HG02938 (cell line): ENCODE measurements around the gene ALDH4A1.
A peak's percentile ranks its signal among the peaks of the same experiment; 100 is the strongest.

Experiments used
- ATAC-seq: cut with Tn5 transposase; IDR thresholded peaks from one replicate; pipeline ENCODE4 v1.9.1; 2021; ENCODE audit warnings: mild to moderate bottlenecking, moderate library complexity; ENCODE audit not compliant: unreplicated experiment

Gene ALDH4A1

DNA sequence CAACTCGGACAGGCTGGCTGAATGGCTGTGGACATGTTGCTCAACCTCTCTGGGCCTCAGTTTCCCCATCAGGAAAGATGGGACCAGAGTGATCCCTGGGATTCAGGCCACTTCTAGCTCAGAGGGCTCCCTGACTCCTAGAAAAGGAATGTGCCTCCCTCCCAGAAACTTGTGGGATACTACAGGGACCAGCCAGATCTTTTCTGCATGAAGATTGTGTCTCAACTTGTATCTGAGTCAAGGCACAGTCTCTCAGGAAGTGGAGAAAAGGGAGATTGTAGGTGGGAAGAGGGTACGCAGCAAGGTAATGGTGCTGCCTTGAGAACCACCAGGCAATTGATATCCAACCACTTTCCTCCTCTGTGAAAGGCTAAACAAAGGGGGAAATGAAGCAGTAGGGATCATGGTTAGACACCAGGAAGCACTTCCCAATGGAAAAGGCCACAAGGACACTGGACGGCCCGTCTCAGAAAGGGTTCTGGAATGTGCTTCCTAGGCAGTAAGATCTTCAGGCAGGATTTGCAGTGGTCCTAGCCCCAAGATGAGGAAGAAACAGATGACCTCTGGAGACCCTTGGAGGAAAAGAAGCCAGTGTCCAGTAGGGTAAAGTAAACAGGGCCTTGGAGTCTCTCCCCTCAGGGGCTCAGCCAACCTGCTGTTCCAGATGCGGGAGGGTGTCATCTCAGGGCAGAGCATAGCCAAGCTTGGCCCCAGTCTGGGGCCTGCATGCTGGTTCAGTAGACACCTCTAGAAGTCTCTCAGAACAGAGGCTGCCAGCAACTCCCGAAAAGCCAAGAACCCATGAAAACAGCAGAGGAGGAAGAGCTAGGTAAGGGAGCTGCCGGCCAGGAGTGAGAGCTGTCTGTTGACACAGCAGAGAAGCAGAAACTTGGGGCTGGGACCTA, 37.3 kb upstream of the ALDH4A1 start:
- ATAC-seq = no peak

DNA sequence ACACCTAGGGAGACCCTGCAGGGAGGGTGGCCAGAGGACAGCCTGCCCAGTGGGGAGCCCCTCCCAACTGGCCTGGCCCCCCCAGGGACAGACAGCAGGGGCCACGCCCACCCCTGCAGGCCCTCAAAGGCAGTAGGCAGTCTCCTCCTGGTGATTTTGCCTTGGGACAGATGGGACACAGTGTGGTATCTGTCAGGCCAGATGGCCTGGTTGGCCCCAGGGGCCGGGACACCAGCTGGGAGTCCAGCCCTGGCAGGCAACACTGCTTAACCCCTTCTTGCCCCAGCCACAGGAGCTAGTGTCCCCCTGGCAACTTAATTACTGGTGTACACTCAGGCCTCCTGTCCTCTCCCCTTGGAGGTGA, 36.3 kb upstream of the ALDH4A1 start:
- no peak for ATAC-seq

DNA sequence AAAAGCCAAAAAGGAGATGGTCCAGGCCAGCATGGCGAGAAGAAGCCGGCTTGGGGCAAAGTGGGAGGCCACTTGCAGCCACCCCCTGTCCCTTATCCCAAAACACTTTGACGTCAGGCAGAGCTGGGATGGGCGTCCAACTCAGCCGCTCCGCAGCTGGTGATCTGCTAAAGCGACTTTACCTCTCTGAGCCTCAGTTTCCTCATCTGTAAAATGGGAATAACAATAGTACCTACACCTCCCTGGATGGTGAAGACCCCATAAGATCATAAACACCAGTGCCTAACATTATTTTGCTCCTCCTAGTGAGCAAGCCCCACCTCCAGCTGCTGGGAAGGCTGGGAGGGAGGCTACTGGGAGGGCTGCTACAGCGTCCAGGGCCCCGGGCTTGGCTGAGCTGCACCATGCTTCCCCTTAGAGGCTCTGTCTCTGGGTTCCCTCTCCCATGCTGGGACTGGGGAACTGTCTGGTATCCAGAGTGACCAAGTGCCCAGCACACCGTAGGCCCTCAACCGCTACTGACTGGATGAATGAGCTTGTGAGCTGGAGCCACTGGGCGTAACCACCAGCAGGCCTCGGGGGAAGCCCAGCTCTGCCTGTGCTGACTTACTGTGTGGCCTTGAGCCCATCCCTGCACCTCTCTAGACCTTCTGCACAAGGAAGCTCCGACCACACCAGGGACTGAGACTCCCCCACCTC, 35.8 kb upstream of the ALDH4A1 start:
- ATAC-seq = no peak

- ATAC-seq = no peak
These were observed 35.2 kb upstream of the ALDH4A1 start for GRCh38 chr1:18937539-18937938.

- no peak for ATAC-seq
These were observed 34.6 kb upstream of the ALDH4A1 start for GRCh38 chr1:18936814-18937481.

DNA sequence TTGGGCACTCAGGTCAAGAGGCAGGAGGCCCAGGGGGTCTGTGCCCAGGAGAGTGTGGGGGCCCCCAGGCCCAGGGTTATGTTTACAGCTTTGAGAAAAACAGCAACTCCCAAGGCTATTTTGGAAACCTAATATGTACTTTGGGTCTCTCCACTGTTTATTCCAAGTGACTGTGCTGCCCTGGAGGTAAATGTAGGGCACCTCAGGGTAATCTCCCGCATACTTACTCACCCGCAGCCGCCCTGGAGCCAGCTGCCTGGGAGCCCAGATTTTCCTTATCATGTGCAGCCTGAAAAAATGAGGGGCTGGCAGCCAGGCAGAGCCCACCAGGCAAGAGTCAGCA, 34.1 kb upstream of the ALDH4A1 start:
- no peak for ATAC-seq

- no peak for ATAC-seq
These were observed 32.0 kb upstream of the ALDH4A1 start for GRCh38 chr1:18934205-18935000.

GRCh38 chr1:18932879-18933278, 30.5 kb upstream of the ALDH4A1 start:
- ATAC-seq = no peak

- no peak for ATAC-seq
These were observed 30.0 kb upstream of the ALDH4A1 start for GRCh38 chr1:18932387-18932786.

DNA sequence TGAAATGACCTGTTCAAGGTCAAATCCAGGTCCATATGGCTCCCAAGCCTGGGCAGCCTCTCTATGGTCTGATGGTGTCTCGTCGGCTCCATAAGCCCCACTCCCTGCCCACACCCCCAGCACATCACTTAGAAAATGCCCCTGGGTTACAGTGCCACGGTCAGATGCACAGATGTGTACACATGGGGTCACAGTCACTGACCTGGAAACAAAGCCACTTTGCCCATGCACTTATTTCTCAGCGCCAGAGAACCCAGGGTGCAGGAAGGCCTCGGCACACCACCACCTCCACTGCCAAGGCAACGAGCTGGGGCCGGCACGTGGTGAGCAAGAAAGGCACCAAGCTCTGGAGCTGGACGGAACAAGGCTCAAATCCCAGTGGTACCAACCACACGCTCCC, 29.4 kb upstream of the ALDH4A1 start:
- no peak for ATAC-seq

- no peak for ATAC-seq
These were observed 27.3 kb upstream of the ALDH4A1 start for GRCh38 chr1:18929686-18930085.

DNA sequence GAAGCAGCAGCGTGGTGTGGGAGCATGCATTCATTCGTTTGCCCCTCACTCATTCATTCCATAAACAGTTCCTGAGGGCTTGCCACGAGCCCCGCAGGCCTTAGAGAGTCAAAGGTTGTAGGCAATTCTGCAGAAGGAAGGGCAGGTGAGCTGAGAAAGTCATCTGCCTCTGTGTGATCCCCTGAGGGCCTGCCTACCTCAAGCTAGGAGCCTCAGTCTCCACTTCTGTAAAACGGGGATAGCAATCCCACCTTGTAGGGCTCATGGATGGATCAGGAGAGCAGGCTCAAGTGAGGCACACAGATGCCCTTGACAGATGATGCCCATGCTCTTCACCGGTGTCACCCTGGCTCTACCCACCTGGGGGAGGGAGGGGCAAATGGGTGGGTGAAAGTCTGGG, 26.6 kb upstream of the ALDH4A1 start:
- no peak for ATAC-seq

DNA sequence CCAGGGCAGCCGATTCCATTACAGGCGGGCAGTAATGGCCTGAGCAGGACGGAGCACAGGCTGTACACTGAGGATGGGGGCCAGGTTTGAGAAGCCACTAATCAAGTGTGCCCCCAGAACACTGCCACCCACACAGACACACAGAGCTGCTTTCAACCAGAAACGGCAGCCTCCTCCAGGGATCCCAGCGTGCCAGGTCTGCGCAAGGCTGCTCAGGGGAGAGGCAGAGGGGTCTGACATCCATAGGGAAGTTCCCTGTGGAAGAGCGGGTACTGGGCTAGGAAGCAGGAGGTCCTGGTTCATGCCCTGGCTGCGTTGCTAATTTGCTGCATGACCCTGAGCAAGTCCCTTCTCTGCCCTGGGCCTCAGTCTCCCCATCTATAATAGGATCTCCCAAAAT, 26.1 kb upstream of the ALDH4A1 start:
- no peak for ATAC-seq

- ATAC-seq = peak; percentile 41
These were observed 25.4 kb upstream of the ALDH4A1 start for GRCh38 chr1:18927654-18928272.

DNA sequence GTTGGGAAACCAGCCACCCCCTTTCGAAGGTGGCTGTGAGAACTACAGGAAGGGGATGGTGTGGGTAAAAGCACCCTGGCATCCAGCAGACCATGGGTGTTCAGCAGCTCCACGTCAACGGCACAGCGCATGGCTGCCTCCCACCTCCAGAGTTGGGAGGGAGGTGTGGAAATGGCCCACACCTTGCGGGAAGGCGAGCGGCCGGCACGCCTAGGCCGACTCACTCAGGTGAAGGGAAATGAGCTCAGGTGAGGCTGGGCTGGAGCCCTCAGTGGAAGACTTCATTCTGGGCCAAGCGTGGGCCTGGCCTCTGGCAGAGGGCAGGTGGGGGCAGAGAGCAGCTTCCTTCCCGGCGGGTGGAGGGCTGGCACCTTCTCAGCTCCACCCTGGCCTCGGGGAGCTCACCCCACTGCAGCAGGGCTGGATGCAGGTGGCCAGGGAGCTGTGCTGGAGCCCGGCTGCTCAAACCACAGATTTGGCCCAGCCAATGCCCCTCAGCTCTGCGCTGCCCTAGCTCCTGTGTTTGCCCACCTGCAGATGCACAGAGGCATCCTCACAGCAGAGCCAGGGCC, 24.8 kb upstream of the ALDH4A1 start:
- peak; percentile 5 for ATAC-seq

DNA sequence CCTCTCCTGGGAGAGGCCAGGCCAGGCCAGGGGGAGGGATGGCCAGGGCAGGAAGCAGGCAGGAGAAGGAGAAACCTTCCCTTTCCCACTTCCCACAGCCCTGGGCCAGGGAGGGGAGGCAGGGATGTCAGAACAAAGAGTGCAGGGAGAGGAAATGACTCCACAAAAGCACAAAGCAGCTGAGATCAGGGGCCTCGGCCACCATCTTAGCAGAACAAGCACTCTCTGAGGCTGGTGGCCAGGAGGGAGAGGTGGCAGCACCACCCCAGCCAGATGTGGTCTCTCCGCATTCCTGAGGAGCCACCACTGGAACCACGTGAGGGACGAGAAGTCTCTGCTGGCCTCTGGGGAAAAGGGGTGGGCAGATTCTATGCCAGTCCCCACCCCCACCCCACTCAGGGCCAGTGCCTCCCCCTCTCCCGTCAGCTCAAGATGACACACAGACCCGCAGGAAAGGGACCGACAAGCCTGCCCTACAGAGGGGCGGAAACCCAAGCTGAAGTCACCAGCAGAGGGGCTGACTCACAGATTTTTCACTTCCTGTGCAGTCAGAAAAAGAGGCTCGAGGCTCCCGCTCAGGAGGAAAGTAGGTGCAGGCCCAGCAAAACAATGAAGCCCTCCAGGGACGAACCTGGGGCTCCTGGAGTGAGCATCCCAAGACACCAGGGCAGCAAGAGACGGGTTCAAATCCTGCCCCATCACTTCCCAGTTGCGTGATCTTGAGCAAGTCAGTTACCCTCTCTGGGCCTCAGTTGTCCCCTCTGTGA, 24.1 kb upstream of the ALDH4A1 start:
- peak; percentile 72 for ATAC-seq

DNA sequence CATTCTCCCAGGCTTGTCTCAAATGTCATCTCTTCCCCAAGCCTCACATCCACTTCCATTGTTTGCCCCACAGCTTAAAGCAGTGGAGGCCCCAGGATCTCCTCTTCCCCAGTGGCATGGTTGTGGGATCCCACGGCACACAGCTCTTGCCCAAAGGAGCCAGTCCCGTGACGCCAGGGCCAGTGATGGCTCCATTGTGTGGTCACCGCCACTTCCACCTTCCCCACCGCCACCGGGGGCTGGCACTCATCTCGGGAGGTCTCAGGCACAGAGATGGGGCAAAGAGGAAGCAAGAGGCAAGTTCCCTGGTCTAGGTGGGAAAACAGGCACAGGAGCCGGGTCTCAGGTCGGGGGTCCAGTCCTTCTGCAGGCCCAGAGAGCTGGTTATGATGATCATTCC, 22.9 kb upstream of the ALDH4A1 start:
- no peak for ATAC-seq

DNA sequence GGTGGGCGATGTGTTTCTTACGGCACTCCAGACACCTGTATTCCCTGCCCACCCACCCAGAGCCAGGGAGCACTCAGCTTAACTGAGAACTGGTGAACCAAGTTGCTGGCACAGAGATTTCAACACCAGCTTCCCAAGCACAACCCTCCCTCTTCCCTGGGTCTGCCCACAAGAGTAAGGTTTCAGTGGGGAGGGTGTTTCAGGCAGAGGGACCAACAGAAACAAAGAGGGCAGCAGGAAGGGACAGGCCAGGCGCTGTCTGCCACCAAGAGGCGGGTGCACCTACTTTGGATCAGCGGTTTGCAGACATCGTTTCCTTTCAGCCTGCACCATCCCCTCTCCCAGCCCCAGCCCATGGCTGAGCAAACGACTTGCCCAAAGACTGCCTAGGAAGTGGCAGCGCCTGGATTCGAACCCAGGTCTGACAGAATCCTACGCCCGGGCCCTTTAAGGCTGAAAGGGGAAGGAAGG, 21.9 kb upstream of the ALDH4A1 start:
- ATAC-seq = no peak

GRCh38 chr1:18923756-18924211, 21.4 kb upstream of the ALDH4A1 start:
- no peak for ATAC-seq
